ENCODE data around the gene MYRF. TPM values are rescaled to one million over a fixed set of nuclear protein-coding genes. Genes with fewer than 3 reads are reported as not detected.

Gene MYRF
- total RNA-seq, 1 experiment from 2014 or later = 91.4 TPM

GRCh38 chr11:61816736-61817455, 64.5 kb downstream of the MYRF start, which contains the start of gene FADS1:
FADS1 (minus strand) TSS chr11:61817003; CDS start chr11:61816929, 74 bp downstream.
- Mint-ChIP-seq H3K36me3 (ENCODE audit: insufficient read depth, unreplicated experiment) (peaks cover 35% of the 10 kb centered on the region), H3K4me1 (ENCODE audit: low read depth, unreplicated experiment) (peaks cover 8% of the 10 kb centered on the region), H3K27ac (ENCODE audit: unreplicated experiment) (peak within 1 kb of the TSS; percentile 91), H3K9me3 (ENCODE audit: low read depth, unreplicated experiment) (peaks cover 2% of the 10 kb centered on the region), H3K4me3 (ENCODE audit: low read depth, unreplicated experiment) (peak within 1 kb of the TSS; percentile 89), H3K27me3 (ENCODE audit: unreplicated experiment) (no peaks in the 10 kb centered on the region)
- peak; percentile 97 for DNase-seq
- intact Hi-C loops (cut with micrococcal nuclease; ENCODE audit: unreplicated experiment) = no loop called here
- CTCF ChIA-PET = interaction anchor here (0.6 to 3.9 kb wide), 4 partner anchors 19 to 265 kb away, joined by 3 to 21 read pairs (median 3); partner anchors contain the start of genes FEN1 and TMEM258
- TF ChIP-seq CTCF (IDR thresholded peaks at IDR 0.05; ENCODE audit: unreplicated experiment) = peak; percentile 63
- BruUV-seq (replicated peaks) = no TSS peak

GRCh38 chr11:61817471-61818202, 65.2 kb downstream of the MYRF start:
- Mint-ChIP-seq H3K27me3 (ENCODE audit: unreplicated experiment) (no peaks in the 10 kb centered on the region), H3K4me1 (ENCODE audit: low read depth, unreplicated experiment) (peaks cover 8% of the 10 kb centered on the region), H3K4me3 (ENCODE audit: low read depth, unreplicated experiment) (peak overlapping the region; percentile 89), H3K27ac (ENCODE audit: unreplicated experiment) (peak overlapping the region; percentile 91), H3K36me3 (ENCODE audit: insufficient read depth, unreplicated experiment) (peaks cover 32% of the 10 kb centered on the region), H3K9me3 (ENCODE audit: low read depth, unreplicated experiment) (peaks cover 2% of the 10 kb centered on the region)
- no peak for TF ChIP-seq CTCF (IDR thresholded peaks at IDR 0.05; ENCODE audit: unreplicated experiment)
- BruUV-seq (replicated peaks) = no TSS peak
- DNase-seq = no peak
- CTCF ChIA-PET = interaction anchor here (1.0 to 3.9 kb wide), 2 partner anchors 20 to 264 kb away, joined by 3 to 21 read pairs; no protein-coding TSS in a partner anchor
- intact Hi-C loops (cut with micrococcal nuclease; ENCODE audit: unreplicated experiment) = no loop called here

DNA sequence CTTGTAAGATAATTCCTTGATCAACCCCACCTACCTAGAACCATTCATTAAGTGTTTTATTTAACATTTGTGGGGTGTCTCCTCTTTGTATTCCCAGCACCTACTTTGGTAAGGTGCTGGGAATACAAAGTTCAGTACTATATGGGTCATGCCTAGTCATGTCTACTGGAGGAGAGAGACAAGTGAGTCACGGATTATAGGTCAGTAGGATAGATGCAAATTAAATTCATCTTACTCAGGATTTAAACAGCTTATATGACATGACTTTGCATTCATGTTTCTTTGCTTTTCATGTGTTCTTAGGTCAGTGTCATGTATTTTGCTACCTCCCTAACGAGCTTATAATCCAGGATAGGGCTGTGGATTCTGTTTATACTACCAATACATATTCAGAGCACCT, 67.7 kb downstream of the MYRF start:
- BruUV-seq (replicated peaks) = no TSS peak
- no peak for TF ChIP-seq CTCF (IDR thresholded peaks at IDR 0.05; ENCODE audit: unreplicated experiment)
- DNase-seq = no peak
- CTCF ChIA-PET = no interaction called here
- Mint-ChIP-seq H3K4me1 (ENCODE audit: low read depth, unreplicated experiment) (no peaks in the 10 kb centered on the region), H3K27ac (ENCODE audit: unreplicated experiment) (no peak overlapping the region), H3K4me3 (ENCODE audit: low read depth, unreplicated experiment) (no peak overlapping the region), H3K27me3 (ENCODE audit: unreplicated experiment) (no peaks in the 10 kb centered on the region), H3K36me3 (ENCODE audit: insufficient read depth, unreplicated experiment) (peaks cover 20% of the 10 kb centered on the region), H3K9me3 (ENCODE audit: low read depth, unreplicated experiment) (no peaks in the 10 kb centered on the region)
- intact Hi-C loops (cut with micrococcal nuclease; ENCODE audit: unreplicated experiment) = no loop called here

DNA sequence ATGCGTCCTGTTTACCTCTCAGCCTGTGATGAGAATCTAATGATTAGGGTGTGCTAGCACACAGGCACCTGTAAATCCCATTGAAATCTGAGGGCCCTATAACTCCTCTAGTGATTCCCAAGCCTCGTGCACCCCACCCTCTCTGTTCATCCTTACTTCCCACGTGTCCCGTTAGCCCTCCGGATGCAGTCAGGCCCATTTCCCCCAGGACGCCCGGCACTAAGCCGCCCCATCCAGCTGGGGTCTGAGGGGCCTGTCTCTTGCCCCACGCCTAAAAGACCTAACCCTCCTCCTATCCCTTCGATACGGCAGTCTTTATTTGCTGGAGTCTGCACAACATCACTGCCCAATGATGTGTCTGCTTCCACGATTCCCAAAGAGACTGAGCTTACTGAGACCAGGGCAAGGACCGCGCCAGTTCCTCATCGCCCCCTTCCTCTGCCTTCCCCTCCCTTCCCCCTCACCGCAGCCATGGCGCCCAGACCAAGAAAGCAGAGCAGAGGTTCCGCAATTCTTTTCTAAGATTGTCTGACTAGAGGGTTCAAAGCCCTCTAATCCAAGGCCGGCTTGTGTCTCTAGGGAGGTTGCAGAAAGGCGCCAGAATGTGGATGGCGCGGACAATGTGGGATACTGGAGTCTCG, 74.6 kb downstream of the MYRF start:
- Mint-ChIP-seq H3K4me3 (ENCODE audit: low read depth, unreplicated experiment) (peak overlapping the region; percentile 71), H3K4me1 (ENCODE audit: low read depth, unreplicated experiment) (no peaks in the 10 kb centered on the region), H3K27ac (ENCODE audit: unreplicated experiment) (no peak overlapping the region), H3K9me3 (ENCODE audit: low read depth, unreplicated experiment) (no peaks in the 10 kb centered on the region), H3K27me3 (ENCODE audit: unreplicated experiment) (peaks cover 65% of the 10 kb centered on the region), H3K36me3 (ENCODE audit: insufficient read depth, unreplicated experiment) (peaks cover 11% of the 10 kb centered on the region)
- no TSS peak for BruUV-seq (replicated peaks)
- CTCF ChIA-PET = no interaction called here
- no peak for TF ChIP-seq CTCF (IDR thresholded peaks at IDR 0.05; ENCODE audit: unreplicated experiment)
- intact Hi-C loops (cut with micrococcal nuclease; ENCODE audit: unreplicated experiment) = no loop called here
- no peak for DNase-seq
